ENCODE results near the gene COL6A1. TPM values are rescaled to one million over a fixed set of nuclear protein-coding genes. Genes with fewer than 3 reads are reported as not detected.

COL6A1 gene
- total RNA-seq, 3 donors from 2014 or later = 45.0 to 663 (median 114) TPM

DNA sequence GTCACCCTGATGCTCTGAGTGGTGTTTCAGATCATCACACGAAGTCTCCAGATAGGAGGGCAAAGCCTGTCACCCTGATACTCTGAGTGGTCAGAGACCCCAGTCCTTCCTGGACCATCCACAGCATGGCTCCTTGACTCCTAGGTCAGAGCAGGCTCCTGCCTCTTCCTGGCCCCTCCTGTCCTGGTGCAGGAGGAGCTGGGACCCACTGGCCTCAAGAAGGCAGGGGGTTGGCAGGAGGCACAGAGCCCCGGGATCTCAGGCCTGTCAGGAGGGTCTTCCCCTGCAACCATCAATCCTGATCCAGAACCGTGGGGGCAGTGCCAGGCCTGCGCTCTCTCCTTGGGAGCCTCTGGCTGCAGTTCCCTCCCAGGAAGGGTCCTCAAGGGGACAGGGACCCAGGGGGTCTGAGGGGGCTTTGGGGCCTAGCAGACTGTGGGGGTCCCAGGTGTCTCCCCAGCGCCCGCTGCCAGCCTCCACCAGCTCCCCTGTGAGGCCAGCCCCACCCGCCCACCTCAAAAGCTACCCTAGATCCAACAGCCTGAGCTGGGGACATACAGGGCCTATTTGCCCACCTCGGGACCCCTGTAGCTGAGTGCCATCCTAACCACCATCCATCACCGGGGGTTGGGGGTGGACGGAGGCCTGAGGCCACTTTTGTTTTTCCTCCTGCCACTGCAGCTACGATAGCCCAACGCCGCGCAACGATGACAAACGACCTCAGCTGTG is 27.5 kb downstream of the COL6A1 start:
- ATAC-seq = no peak
- TF ChIP-seq, protein P1, sequence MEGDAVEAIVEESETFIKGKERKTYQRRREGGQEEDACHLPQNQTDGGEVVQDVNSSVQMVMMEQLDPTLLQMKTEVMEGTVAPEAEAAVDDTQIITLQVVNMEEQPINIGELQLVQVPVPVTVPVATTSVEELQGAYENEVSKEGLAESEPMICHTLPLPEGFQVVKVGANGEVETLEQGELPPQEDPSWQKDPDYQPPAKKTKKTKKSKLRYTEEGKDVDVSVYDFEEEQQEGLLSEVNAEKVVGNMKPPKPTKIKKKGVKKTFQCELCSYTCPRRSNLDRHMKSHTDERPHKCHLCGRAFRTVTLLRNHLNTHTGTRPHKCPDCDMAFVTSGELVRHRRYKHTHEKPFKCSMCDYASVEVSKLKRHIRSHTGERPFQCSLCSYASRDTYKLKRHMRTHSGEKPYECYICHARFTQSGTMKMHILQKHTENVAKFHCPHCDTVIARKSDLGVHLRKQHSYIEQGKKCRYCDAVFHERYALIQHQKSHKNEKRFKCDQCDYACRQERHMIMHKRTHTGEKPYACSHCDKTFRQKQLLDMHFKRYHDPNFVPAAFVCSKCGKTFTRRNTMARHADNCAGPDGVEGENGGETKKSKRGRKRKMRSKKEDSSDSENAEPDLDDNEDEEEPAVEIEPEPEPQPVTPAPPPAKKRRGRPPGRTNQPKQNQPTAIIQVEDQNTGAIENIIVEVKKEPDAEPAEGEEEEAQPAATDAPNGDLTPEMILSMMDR (IDR thresholded peaks at IDR 0.05) = no peak
- Histone ChIP-seq H3K4me3 (no peak overlapping the region), H3K9me3 (no peaks in the 10 kb centered on the region), H3K4me1 (ENCODE audit: low read depth) (no peaks in the 10 kb centered on the region), H3K36me3 (ENCODE audit: low read depth) (no peaks in the 10 kb centered on the region)
- no peak for DNase-seq
- intact Hi-C loops (cut with DNase I, micrococcal nuclease) = no loop called here

DNA sequence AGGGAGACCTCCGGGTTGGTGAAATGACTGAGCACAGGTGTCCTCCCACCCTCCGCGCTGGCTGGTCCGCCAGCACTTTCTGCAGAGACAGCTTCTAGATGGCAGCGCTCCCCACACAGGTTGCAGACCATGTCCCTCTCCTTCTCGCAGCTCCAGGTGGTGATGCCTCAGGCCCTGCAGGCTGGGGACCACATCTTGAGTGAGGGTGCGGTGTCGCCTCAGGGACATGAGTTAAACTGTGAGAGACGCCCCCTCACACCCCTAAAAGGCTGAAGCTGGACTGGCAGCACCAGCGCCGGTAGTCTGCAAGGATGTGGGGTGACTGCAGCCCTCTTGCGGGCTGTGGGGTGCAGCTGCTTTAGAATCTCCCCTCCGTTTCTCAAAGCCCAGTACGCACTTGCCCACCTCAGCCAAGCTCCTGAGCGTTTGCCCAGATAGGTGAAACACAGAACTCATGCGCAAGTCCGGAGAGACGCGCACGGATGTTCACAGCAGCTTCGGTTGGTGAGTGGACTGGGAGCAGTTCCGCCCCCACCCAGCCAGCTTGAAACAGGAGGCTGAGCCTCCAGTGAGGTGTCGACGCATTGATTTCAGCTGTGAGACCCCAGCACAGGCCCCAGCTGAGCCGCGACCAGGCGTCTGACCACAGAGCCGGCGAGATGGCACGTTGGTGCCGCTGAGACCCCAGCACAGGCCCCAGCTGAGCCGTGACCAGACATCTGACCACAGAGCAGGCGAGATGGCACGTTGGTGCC is 28.6 kb downstream of the COL6A1 start:
- TF ChIP-seq, protein P1 (IDR thresholded peaks at IDR 0.05) = no peak
- intact Hi-C loops (cut with DNase I, micrococcal nuclease) = no loop called here
- Histone ChIP-seq H3K36me3 (ENCODE audit: low read depth) (no peaks in the 10 kb centered on the region), H3K4me1 (ENCODE audit: low read depth) (no peaks in the 10 kb centered on the region), H3K4me3 (no peak overlapping the region), H3K9me3 (no peaks in the 10 kb centered on the region)
- ATAC-seq (no peak), DNase-seq (no peak)

DNA sequence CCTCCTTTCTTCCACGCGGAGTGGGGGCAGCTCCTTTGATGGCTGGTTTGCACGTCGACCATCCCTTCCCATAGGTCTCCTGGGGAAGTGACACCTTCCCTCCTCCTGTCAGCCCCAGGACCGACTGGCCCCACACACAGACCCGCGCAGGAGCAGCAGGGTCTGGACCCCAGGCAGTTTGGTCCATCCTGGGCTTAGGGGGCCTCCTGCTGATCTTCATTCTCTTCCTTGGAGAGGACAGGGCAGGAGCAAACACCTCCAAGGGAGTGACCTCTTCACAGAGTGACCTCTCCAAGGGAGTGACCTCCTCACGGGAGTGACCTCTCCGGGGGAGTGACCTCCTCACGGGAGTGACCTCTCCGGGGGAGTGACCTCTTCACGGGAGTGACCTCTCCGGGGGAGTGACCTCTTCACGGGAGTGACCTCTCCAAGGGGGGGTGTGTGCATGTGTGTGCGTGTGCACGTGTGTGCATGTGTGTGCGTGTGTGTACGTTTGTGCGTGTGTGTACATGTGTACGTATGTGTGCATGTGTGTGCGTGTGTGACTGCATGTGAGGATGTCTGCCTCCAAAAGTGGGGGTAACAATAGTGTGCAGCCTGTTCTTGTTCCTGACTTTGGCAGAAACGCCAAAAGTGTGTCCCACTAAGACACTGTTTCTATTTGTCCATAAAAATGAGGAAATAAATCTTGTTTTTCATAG is 29.8 kb downstream of the COL6A1 start:
- Histone ChIP-seq H3K36me3 (ENCODE audit: low read depth) (no peaks in the 10 kb centered on the region), H3K4me1 (ENCODE audit: low read depth) (no peaks in the 10 kb centered on the region), H3K4me3 (no peak overlapping the region), H3K9me3 (no peaks in the 10 kb centered on the region)
- TF ChIP-seq, protein P1 (IDR thresholded peaks at IDR 0.05) = no peak
- DNase-seq (no peak), ATAC-seq (no peak)
- intact Hi-C loops (cut with DNase I, micrococcal nuclease) = no loop called here

DNA sequence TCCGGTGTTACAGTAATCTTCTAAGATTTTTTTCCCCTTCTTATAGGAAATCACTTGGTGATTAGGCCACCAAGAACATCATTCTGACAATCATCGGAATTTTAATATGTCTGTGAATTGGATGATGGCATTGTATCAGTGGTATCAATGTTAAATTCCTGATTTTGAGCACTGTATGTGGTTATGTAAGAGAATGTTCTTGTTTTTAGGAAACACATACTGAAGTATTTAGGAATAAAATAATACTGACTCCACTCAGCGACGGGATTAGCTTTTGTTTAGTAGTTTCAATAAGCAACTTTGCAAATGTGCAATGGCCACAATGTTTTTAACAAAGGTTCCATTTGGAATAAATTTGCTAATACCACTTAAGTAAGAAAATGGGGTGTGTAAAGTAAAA is 30.6 kb downstream of the COL6A1 start:
- Histone ChIP-seq H3K9me3 (no peaks in the 10 kb centered on the region), H3K4me3 (no peak overlapping the region), H3K4me1 (ENCODE audit: low read depth) (no peaks in the 10 kb centered on the region), H3K36me3 (ENCODE audit: low read depth) (no peaks in the 10 kb centered on the region)
- DNase-seq = no peak
- intact Hi-C loops (cut with DNase I, micrococcal nuclease) = no loop called here
- TF ChIP-seq, protein P1 (IDR thresholded peaks at IDR 0.05) = no peak
- ATAC-seq = no peak

DNA sequence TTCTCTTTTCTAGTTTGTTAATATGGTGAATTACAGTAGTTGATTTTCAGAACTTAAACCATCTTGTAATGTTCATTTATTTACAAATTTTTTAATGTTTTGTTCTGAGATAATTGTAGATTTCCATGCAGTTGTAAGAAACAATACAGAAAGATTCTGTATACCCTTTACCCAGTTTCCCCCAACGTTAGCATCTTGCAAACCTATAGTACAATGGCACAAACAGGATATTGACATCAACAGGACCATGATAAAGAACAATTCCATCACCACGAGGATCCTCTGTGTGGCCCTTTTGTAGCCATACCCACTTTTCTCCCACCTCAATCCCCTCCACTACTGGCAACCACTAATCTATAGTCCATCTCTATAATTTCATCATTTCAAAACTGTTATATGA is 33.3 kb downstream of the COL6A1 start:
- Histone ChIP-seq H3K4me1 (ENCODE audit: low read depth) (no peaks in the 10 kb centered on the region), H3K36me3 (ENCODE audit: low read depth) (no peaks in the 10 kb centered on the region), H3K4me3 (no peak overlapping the region), H3K9me3 (no peaks in the 10 kb centered on the region)
- DNase-seq (no peak), ATAC-seq (no peak)
- TF ChIP-seq, protein P1 (IDR thresholded peaks at IDR 0.05) = no peak
- intact Hi-C loops (cut with DNase I, micrococcal nuclease) = no loop called here
